Astrocyte of the spinal cord (primary cell): ENCODE data around the gene EPHA10.

Source experiments
- DNase-seq: peaks from one replicate; pipeline ENCODE4 v3.0.0; 2011; ENCODE audit warnings: low read depth, low spot score
- H3K4me3 ChIP-seq: 2 replicates; pipeline ENCODE4 v1.5.1; 2011; ENCODE audit warnings: low read depth, mild to moderate bottlenecking, low read length, moderate library complexity
- in situ Hi-C: cut with HindIII; loops from 2 replicates; pipeline ENCODE4 v1.10.0; 2017; ENCODE audit warnings: low sequenced_read_pairs
- TF ChIP-seq, protein P1 (sequence below): IDR thresholded peaks from 2 replicates; pipeline ENCODE4 v1.5.1; 2012; ENCODE audit warnings: low read depth, mild to moderate bottlenecking, low read length, inconsistent platforms

The EPHA10 gene

DNA sequence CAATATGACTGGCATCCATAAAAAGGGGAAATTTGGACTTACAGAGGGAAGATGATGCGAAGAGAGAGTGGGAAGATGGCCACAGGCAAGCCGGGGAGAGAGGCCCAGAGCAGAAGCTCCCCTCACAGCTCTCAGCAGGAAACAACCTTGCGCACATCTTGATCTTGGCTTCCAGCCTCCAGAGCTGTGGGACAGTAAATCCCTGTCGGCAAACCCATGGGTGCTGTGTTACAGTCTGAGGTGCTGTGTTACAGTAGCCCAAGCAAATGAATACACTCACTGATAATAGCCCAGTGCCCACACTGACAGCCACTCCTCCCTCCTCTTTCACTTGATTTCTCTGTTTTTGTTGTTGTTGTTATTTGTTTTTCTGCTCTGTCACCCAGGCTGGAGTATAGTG, 50.2 kb downstream of the EPHA10 start:
- H3K4me3 ChIP-seq, result no peak overlapping the region
- in situ Hi-C loops, result no loop called here
- TF ChIP-seq, protein P1, sequence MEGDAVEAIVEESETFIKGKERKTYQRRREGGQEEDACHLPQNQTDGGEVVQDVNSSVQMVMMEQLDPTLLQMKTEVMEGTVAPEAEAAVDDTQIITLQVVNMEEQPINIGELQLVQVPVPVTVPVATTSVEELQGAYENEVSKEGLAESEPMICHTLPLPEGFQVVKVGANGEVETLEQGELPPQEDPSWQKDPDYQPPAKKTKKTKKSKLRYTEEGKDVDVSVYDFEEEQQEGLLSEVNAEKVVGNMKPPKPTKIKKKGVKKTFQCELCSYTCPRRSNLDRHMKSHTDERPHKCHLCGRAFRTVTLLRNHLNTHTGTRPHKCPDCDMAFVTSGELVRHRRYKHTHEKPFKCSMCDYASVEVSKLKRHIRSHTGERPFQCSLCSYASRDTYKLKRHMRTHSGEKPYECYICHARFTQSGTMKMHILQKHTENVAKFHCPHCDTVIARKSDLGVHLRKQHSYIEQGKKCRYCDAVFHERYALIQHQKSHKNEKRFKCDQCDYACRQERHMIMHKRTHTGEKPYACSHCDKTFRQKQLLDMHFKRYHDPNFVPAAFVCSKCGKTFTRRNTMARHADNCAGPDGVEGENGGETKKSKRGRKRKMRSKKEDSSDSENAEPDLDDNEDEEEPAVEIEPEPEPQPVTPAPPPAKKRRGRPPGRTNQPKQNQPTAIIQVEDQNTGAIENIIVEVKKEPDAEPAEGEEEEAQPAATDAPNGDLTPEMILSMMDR, result no peak
- no peak for DNase-seq

DNA sequence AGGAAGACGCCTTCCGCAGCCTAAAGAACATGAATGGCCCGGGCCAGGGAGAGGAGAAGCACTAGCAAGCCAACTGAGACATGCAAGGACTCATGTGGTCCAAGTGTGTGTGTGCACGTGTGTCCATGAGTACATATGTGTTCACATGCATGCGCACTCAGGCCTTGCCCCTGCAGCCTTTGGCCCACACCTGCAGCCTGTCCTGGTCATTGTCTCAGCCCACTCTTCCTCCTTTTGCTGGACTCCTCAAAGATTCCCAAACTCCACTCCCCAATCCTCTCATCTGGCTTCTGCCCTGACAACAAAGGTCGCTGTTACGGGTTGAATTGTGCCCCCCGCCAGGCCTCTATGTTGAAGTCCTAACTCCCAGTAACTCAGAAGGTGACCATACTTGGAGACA, 50.7 kb downstream of the EPHA10 start:
- TF ChIP-seq, protein P1, result no peak
- H3K4me3 ChIP-seq, result no peak overlapping the region
- in situ Hi-C loops, result no loop called here

DNA sequence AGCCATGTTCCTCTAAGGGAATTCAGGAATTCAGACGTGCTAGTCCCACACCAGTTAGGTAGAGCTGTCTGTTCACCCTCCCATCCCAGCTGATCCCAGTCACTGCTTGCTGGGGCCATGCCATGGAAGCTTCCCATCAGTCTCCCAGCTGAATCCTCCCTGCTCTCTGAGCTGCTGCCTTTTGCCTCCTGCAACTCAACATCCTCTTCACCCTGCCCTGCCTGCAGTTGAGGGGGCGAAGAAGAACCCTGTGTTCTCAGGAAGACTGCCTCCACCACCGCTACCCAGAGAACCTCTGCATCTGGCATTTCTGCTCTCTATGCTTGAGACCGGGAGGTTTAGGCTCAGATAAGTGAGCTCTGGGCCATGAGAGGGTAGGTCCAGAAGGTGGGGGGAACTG, 56.4 kb downstream of the EPHA10 start:
- in situ Hi-C loops, result no loop called here
- TF ChIP-seq, protein P1, result no peak
- DNase-seq, result no peak
- no peak overlapping the region for H3K4me3 ChIP-seq

More for the DNA sequence above, 50.7 kb downstream of the EPHA10 start:
- no peak for DNase-seq

DNA sequence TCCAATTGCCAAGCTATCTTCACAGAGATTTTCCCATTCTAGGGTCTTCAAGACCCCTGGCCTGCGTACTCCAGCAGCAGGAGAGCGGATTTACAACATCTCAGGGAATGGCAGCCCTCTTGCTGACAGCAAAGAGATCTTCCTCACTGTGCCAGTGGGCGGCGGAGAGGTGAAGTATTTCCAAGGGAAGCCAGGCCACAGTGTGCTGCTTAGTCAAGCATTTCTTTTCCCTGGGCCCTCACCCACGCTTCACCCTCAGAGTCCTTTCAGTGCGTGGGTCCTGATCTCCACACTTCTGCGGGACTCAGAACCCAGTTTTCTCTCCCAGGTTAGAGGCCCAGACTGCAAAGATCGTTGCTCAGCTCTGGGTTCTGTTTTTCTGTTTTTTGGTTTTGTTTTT, 59.5 kb downstream of the EPHA10 start:
- TF ChIP-seq, protein P1, result no peak
- H3K4me3 ChIP-seq, result no peak overlapping the region
- no peak for DNase-seq
- in situ Hi-C loops, result no loop called here

DNA sequence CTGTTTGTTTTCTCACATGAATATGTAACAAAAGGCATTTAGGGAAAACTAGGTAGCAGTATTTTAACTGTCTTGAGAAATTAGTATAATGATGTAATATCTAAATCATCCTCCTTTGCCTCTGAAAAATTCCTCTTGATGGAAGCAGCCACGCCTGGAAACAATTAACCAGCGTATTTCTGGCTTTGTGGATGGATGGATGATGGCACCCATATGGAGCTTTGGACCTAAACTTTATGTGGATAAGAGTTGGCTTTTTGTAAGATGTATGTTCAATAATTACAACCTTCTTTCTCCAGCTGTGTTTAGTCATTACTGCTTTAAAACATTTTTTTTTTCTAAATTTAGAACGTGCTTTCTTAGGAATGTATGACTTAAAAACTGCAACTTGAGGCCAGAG, 60.0 kb downstream of the EPHA10 start:
- TF ChIP-seq, protein P1, result no peak
- H3K4me3 ChIP-seq, result no peak overlapping the region
- no peak for DNase-seq
- in situ Hi-C loops, result no loop called here

DNA sequence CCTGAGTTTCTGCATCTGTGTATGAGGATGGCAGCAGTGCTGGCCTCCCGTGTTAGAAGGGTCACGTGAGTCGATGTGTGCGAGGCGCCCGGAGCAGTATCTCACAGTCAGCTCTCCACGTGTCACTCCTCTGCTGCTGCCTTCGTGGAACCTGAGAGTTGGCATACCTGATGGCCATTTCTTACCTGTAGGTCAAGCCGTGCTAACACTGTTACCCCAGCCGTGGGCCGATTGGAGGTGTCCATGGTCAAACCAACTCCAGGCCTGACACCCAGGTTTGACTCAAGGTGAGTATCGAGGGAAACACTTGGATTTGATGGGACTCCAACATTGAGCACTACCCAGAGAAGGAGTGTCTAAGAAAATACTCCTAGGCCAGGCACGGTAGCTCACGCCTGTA, 61.9 kb downstream of the EPHA10 start:
- DNase-seq, result no peak
- in situ Hi-C loops, result no loop called here
- TF ChIP-seq, protein P1, result no peak
- no peak overlapping the region for H3K4me3 ChIP-seq

DNA sequence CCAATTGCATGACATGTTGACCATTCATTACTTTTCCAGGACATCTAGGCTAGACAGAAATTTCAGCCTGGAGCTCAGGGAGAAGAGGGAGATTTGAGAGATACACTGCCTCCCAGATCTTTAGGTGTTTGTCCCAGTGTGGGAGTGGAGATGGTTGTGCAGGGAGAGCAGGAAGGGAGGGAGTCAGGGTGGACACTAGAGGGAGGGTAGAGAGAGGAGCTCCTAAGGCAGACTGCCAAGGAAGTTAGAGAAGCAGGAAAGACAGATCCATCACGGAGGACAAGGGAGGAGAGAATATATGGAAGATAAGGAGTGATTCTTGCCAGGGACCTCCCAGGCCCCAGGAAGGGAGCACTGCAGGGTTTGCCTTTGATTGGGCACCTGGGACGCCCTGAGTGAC, 63.9 kb downstream of the EPHA10 start:
- no peak overlapping the region for H3K4me3 ChIP-seq
- TF ChIP-seq, protein P1, result no peak
- in situ Hi-C loops, result no loop called here
- DNase-seq, result no peak
